ENCODE results near the gene VAT1L.

The VAT1L gene, protein sequence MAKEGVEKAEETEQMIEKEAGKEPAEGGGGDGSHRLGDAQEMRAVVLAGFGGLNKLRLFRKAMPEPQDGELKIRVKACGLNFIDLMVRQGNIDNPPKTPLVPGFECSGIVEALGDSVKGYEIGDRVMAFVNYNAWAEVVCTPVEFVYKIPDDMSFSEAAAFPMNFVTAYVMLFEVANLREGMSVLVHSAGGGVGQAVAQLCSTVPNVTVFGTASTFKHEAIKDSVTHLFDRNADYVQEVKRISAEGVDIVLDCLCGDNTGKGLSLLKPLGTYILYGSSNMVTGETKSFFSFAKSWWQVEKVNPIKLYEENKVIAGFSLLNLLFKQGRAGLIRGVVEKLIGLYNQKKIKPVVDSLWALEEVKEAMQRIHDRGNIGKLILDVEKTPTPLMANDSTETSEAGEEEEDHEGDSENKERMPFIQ
- total RNA-seq, result 0 to 0.04 reads per million in 2 experiments

DNA sequence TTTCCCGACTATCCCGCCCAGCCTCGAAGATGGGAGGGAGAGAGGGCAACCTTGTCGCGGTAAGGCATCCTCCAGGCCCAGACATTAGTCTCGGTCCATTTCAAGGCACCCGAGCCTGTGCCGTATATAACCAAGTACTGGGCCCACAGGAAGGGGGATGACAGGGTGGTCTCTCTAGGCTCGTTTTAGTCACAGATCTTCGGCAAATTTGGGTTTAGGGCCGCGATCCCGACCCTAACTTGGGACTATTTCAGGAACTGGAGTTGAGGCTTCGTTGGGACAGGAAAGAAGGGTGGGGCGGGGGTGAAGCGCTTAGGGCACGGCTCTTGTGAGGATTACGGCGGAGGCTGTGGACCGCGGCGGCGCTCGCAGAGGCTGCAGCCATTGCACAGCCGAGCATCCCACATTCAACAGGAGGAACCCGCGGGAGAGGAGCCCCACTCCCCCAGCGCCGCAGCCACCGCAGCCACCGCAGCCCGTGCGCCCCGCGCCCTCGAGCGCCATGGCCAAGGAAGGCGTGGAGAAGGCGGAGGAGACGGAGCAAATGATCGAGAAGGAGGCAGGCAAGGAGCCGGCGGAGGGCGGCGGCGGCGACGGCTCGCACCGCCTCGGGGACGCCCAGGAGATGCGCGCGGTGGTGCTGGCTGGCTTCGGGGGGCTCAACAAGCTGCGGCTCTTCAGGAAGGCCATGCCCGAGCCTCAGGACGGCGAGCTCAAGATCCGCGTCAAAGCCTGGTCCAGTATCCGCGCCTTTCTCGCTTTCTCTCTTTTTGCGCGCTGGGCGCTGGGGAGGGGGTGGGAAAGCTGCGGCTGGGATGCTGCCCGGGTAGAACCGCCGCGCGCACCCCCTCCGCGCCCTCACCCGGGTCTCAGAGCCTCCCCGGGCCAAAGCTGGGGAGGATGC lies at the start of gene VAT1L:
Gene VAT1L, plus strand, starts transcription at position 384 of the 904 bp plus-strand sequence. Its CDS starts 119 bp downstream, at position 503.
- DNase-seq (ENCODE audit: low read depth), result no peak

DNA sequence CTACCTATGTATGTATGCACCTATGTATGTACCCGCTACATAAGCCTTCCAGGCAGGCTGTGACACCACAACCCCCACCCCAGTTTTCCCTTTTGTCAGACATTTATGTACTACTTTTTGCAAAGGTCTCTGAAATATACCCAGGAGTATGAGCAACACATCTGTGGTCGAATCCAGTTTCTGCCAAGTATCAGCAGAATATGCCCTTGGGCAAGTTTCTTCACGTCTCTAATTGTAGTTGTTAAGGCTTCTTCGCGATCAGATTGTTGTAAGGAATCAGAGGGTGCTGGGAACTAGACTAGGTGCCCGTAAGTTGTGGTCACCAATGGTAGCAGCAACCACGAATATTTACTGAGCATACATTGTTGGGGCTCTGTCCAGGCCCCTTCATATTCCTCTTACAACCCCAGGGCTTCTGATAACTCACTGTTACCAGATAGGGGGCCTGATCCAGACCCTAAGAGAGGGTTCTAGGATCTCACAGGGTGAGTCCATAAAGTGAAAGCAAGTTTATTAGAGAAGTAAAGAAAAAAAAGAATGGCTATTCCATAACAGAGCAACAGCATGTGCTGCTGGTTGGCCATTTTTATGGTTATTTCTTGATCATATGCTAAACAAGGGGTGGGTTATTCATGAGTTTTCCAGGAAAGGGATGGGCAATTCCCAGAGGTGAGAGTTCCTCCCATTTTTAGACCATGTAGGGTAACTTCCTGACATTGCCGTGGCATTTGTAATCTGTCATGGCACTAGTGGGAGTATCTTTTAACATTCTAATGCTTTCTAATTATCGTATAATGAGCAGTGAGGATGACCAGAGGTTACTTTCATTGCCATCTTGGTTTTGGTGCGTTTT lies 49.4 kb upstream of the VAT1L start:
- no peak for DNase-seq (ENCODE audit: low read depth)

DNA sequence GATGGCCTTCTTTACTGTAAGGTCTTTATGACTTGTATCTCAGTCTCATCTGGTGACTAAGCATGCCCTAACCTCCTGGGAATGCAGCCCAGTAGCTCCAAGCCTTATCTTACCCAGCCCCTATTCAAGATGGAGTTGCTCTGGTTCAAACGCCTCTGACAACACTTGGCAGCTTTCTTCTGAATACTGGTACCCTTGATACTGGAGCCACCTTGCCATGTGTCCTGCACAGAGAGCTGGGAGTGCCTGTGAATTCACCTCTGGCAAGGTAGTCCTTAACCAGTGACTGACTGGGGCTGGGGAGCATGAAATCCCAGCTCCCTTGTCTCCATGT lies 48.8 kb upstream of the VAT1L start:
- DNase-seq (ENCODE audit: low read depth), result no peak

DNA sequence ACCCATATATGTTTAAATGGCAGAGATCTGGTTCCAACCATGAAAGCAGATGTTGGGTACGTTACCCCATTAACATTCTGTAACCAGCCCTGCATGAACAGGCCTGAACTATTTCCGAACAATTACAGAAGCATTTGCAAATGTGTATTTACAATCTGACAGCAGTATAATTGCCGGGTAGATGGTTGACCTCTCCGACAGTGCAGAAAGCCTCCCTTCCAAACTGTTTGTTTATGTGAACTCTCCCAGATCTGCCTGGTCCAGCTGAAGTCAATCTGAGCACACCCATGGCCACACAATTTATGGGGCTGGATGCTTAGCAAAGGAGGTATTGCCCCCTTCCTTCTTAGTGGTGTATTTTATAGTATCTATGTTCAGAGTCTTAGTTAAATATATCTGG lies 44.2 kb upstream of the VAT1L start:
- no peak for DNase-seq (ENCODE audit: low read depth)

DNA sequence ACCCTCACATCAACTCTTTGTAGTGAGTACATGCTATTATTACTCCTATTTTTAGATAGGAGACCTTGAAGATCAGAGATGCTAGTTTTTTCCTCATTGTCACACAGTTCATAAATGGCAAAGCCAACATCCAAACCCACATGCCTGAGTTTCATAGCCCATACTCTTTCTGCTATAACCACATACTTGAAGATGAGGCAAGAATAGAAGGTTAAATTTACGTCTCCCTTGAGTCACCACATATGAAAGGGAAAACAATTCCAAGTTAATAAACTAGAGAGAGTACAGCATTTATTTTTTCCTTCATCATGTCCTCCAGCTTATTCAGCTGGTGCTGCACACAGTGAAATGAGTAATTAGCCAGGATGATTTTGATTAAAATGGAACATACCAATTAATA lies 42.4 kb upstream of the VAT1L start:
- no peak for DNase-seq (ENCODE audit: low read depth)

DNA sequence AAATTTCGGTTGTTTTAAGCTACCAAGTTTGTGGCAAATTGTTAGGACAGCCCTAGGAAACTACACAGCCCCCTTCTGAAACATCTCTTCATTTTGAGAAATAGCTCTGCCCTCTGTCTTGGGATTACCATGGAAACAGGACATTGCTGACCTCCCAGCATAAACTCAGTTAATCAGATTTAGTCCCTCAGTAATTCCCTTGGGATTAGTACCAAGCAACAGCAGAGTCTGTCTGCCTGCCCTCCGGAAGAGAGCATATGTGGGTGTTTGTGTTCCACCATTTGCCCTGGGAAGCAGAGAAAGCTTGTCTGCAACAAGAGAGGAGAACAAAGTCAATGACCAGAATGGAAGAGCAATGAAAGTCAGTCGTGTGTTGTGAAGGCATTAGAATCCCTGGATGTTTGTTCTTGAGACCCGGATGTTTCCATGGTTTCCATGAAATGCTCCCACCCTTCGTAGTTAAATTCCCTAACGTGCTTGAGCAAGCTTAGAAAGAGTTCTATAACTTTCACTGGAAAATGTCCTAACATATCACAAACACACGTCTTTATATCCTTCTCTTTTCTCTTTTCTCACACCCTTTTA lies 39.9 kb upstream of the VAT1L start:
- no peak for DNase-seq (ENCODE audit: low read depth)

DNA sequence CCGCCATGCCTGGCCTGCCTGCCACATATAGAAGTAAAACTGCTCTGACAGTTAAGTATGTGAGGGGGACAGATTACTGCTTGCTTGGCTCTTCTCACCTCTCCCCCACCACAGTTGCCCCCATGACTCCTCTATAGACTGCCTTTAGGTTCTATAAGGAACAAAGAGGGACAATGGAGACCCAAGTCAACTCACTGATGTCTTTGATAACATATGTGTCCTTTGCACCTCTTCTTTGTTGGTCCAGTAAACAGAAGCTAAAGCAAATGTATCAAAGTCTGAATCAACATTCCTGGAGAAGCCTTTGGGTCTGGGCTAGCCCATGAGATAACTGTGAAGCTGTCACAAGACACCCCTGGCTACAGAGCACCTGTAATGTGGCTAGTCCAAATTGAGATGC lies 38.9 kb upstream of the VAT1L start:
- no peak for DNase-seq (ENCODE audit: low read depth)

DNA sequence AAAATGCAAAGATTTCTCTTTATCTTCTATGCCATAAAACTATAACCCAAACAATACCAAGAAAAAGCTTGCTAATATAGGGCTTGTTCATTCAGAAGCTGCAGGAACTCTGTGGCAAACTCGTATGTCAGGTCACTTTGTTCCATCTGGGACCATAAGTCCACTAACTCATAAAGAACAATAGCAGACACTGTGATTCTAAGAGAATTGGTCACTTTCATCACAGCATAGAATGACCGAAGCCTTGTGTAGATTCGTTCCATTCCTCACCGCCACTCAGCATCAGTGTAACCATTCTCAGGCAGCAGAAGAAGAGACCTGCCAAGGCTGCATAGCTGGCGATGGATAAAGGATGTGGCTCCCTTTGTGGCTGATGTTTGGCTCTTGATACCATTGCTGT lies 30.3 kb upstream of the VAT1L start:
- no peak for DNase-seq (ENCODE audit: low read depth)

DNA sequence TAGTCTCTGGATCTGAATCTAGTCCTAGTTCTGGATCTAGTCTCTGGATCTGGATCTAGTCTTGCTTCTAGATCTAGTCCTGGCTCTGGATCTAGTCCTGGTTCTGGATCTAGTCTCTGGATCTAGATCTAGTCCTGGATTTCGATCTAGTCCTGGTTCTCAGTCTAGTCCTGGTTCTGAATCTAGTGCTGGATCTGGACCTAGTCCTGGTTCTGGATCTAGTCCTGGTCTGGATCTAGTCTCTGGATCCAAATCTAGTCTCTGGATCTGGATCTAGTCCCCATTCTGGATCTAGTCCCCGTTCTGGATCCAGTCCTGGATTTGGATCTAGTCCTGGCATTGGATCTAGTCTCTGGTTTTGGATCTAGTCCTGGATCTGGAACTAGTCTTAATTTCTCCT lies 29.9 kb upstream of the VAT1L start:
- no peak for DNase-seq (ENCODE audit: low read depth)

DNA sequence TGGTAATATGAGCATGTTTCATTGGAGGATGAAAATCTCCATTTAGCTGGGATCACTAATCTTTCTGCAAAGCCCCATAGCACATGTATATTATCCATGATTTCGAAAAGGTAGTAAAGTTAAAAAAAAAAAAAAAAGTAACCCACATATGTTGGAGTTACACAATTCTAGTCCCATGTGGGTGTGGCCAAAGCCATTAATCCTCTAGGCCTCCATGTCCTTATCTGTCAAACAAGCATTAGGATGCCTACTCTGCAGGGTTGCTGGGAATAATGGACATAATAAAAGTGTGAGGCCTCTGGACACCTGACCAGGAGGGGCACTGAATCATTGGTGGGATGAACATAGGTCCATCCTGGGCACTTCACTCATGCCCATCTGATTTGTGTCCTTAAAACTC lies 29.2 kb upstream of the VAT1L start:
- no peak for DNase-seq (ENCODE audit: low read depth)

DNA sequence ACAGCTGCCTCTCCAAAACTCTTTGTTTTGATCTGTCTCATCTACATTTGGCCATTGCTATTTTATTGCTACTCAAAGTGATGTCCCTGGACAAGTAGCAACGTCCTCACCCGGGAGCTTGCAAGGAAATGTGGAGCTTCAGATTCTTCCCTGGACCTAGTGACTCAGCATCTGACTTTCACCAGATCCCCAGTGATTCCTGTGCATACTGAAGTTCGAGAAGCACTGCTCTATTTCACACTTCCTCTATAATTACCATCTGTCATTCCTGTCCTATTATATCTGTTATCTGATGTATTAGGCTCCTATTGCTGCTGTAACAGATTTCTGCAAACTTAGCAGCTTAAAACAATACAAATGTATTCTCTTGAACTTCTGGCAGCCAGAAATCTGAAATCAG lies 28.5 kb upstream of the VAT1L start:
- no peak for DNase-seq (ENCODE audit: low read depth)

DNA sequence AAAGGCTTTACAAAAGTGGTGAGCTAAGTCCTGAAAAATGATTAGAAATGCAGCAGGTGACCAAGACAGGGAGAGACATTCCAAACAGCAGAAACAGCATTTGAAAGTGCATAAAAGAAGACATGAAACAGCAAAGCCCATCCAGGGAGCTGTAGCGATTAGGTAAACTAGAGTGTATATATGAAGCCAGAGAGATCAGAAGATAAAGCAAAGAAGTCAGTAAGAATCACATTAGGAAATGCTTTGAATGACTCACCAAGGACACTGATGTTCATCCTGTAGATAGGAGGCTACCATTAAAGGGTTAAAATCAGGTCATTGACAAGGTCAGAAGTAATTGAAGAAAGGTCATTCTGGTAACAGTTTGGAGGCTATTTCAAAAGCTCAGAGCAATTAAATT lies 27.6 kb upstream of the VAT1L start:
- DNase-seq (ENCODE audit: low read depth), result no peak

DNA sequence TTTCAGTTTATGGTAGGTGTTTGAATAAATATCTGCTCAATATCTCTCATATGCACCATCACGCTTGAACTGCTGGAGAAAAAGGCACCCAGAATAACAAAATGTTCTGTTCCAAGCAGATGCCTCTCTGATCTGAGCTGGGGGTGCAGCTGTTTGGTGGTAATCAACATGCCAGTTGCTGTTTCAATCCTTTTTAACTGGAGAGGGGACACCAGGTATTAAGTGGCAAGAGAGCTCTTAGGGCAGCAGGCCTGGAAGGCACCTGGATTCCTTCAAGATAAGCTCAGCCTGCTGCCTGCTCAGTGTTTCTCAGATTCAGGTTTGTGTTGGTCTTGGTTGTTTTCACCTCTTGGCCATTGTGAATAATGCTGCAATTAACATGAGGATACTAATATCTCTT lies 27.2 kb upstream of the VAT1L start:
- DNase-seq (ENCODE audit: low read depth), result no peak

DNA sequence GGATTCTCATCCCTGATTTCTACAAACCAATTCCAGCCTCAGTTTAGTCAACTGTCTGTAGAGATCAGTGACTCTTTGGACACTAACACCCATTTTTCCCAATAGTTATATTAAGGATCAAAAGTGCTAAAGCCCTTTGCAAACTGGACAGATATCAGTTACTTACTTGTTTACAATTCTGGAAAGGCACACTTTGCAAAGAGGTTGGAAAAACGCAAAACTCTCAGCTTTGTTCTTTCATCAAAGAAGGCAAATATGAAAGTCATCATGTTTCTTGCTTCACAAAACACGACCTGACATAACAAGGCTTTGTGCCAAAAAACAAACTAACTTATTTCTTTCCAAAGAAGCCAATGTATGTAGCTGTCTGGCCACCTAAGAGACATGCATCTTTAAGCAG lies 26.1 kb upstream of the VAT1L start:
- DNase-seq (ENCODE audit: low read depth), result no peak

DNA sequence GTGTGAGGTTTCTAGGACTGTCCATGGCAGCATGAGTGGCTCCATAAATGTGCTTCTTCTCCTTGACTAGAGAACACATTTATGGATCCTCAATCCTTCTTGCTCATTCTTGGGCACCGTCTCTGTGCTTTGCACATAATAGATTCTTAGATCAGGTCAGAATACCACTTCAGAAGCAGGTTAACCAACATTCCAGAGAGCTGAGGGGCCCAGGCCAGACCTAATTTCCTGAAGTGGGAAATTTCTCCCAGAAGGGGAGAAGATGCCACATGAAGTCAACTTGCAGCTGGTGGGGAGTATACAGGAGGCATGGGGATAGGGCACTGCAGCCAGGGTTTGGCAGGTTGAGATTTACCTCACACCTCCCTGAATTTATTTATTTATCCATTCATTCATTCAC lies 24.4 kb upstream of the VAT1L start:
- DNase-seq (ENCODE audit: low read depth), result no peak

DNA sequence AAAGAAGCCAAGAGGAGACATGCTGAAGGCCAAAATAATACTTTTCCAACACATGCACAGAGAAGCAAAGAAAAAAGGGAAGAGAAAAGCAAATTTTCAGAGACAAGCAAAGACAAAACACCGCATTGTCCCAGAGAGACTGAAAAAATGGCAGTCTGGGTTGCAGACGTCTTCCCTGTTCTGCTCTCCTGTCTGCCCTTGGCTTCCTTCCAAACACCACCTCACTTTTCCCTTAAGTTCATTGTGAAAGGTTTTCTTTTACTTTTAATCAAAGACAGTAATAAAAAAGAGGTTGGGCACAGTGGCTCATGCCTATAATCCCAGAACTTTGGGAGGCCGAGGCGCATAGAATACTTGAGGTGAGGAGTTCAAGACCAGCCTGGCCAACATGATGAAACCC lies 21.2 kb upstream of the VAT1L start:
- DNase-seq (ENCODE audit: low read depth), result no peak

DNA sequence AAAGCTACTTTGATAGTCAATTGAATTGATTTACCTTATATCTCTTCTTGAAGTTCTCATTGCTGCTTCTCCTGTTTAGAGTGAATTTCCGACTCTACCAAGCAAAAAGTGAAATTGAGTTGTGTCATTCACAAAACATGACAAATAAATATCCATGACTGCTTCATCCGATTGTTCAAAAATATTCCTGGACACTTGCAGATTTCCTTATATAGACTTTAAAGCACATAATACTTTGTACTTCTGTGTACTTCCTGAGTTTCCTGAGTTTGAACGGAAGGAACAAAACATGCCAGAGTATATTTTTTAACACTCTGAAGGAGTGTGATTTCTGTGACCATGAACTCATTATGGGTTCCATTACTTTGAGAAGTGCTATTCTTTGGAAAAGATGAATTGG lies 20.5 kb upstream of the VAT1L start:
- no peak for DNase-seq (ENCODE audit: low read depth)

DNA sequence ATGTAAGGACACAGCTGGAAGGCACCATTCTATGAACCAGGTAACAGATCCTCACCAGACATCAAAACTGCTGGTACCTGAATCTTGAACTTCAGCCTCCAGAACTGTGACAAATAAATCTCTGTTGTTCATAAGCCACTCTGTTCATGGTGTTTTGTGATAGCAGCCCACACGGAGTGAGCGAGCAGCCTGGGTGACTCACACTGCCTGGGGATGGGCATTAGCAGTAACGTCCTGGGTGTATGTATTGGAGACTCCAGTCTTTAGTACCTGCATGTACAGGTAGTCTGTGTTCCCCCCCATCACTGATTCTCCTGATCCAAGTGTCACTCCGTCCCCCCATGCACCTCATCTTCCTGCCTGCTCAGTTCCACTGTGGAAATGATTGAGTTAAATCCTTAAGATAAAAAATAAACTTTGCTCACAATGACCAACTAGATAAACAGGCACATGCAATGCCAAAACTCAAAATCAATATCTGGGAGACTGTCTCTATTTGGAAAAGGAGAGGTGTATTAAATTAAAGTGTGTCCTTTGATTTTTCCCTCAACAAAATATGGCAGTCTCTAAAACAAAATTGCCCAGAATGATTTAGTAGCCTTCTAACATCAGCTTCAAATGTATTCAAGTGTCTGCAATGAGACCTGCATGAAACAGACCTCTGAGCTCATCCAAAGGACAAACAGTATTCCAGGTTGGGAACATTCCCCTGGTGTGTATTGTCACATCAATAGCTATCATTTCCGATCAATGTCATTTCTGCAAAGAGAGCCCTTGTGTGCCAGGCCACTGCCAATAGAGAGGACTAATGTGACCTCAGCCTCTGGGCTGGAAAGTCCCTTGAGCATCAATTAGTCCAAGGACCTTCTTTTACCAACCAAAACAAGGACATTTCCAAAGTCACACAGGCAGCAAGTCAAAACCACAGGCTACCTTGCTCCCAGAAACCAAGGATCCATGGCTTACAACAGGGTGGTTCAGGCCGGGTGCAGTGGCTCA lies 12.2 kb upstream of the VAT1L start:
- no peak for DNase-seq (ENCODE audit: low read depth)

DNA sequence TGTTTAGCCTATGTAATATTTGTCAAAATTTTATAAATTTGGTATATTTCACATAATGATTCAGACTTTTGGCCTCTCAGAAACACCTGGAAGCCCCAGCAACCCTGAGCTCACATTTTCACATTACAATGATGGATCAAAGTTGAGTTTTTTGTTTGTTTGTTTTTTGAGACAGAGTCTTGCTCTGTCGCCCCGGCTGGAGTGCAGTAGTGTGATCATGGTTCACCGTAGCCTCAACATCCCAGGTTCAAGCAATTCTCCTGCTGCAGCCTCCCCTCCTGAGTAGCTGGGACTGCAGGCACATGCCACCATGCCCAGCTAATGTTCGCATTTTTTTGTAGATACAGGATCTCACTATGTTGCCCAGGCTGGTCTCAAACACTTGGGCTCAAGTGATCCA lies 10.6 kb upstream of the VAT1L start:
- no peak for DNase-seq (ENCODE audit: low read depth)

DNA sequence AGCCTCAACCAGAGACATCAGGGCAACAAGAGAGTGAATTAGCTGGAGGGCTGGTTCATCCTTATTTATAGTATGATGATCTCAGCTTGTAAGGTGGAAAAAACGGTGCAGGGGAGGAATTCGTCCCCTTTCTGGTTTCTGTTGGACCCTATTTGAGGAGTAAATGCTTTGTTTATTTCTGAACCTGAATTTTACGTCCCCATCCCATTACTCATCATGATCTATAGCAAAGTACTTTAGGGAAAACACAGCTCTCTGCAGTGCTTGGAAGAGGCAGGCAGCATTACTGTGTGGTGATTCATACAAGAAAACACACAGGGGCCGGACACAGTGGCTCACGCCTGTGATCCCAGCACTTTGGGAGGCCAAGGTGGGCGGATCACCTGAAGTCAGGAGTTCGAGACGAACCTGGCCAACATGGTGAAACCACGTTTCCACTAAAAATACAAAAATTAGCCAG lies 8.0 kb upstream of the VAT1L start:
- no peak for DNase-seq (ENCODE audit: low read depth)

DNA sequence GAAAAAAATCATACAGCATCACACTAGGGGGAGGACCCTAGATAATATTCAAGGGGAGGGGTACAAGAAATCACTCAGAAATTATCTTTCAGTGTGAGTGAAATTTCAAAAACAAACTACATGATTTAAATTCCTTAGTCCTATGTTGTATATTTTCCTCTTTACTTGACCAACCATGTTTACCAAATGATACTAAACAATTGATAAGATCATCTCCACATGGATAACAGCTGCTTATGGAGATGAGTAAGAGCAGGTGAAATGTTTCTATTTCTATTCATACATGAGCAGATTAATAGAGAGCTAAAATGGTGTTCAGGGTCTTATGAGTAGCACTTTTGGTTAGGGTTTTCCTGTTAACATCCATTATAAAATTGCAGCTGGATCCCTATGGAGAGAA lies 7.3 kb upstream of the VAT1L start:
- no peak for DNase-seq (ENCODE audit: low read depth)

All from T follicular helper cell (primary cell).